Neural progenitor cell (in vitro differentiated cells): Measurements from ENCODE around the gene CEP57L1. TPM values are rescaled to one million over a fixed set of nuclear protein-coding genes. Genes with fewer than 3 reads are reported as not detected.

Source experiments
- DNase-seq: peaks from one replicate; pipeline ENCODE4 v3.0.0-alpha.2; 2016; ENCODE audit warnings: low spot score
- H2AFZ ChIP-seq: fragments of 200-600 bp; sonication (generic); replicated peaks from 2 replicates; pipeline ENCODE4 v1.6.1; 2016; ENCODE audit warnings: antibody characterized with exemption
- H3F3A ChIP-seq: fragments of 200-600 bp; sonication (generic); 2 replicates; pipeline ENCODE4 v1.6.1; 2016; ENCODE audit warnings: antibody characterized with exemption, low read depth
- H3K27ac ChIP-seq: fragments of 200-600 bp; sonication (generic); 2 replicates; pipeline ENCODE4 v1.5.1; 2016; ENCODE audit warnings: mild to moderate bottlenecking
- H3K27me3 ChIP-seq: fragments of 200-600 bp; sonication (generic); 2 replicates; pipeline ENCODE4 v1.6.1; 2016; ENCODE audit warnings: mild to moderate bottlenecking, moderate library complexity
- H3K36me3 ChIP-seq: fragments of 200-600 bp; sonication (generic); 2 replicates; pipeline ENCODE4 v1.5.1; 2016
- H3K4me1 ChIP-seq: fragments of 200-600 bp; sonication (generic); 2 replicates; pipeline ENCODE4 v1.6.1; 2016; ENCODE audit warnings: mixed run types
- H3K4me2 ChIP-seq: fragments of 200-600 bp; sonication (generic); 2 replicates; pipeline ENCODE4 v1.6.1; 2016
- H3K4me3 ChIP-seq: fragments of 200-600 bp; sonication (generic); 2 replicates; pipeline ENCODE4 v1.5.1; 2016
- H3K79me2 ChIP-seq: fragments of 200-600 bp; sonication (generic); 2 replicates; pipeline ENCODE4 v1.6.1; 2016; ENCODE audit warnings: low read depth
- H3K9ac ChIP-seq: fragments of 200-600 bp; sonication (generic); 2 replicates; pipeline ENCODE4 v1.6.1; 2016
- H3K9me3 ChIP-seq: fragments of 200-600 bp; sonication (generic); 2 replicates; pipeline ENCODE4 v1.5.1; 2016; ENCODE audit warnings: low read depth
- H4K20me1 ChIP-seq: fragments of 200-600 bp; sonication (generic); 2 replicates; pipeline ENCODE4 v1.6.1; 2016; ENCODE audit warnings: low read depth
- H3K27ac Mint-ChIP-seq: 3 replicates; pipeline ENCODE4 v1.8.0; 2021; ENCODE audit warnings: mixed read lengths
- H3K27me3 Mint-ChIP-seq: 2 replicates; pipeline ENCODE4 v1.8.0; 2022; ENCODE audit warnings: low read depth, mild to moderate bottlenecking, inconsistent platforms, moderate library complexity, mixed read lengths; ENCODE audit not compliant: insufficient read depth
- H3K36me3 Mint-ChIP-seq: 3 replicates; pipeline ENCODE4 v1.8.0; 2021; ENCODE audit warnings: mixed read lengths
- H3K4me1 Mint-ChIP-seq: 3 replicates; pipeline ENCODE4 v1.8.0; 2021; ENCODE audit warnings: mixed read lengths
- H3K4me3 Mint-ChIP-seq: 3 replicates; pipeline ENCODE4 v1.8.0; 2021; ENCODE audit warnings: mild to moderate bottlenecking, moderate library complexity, mixed read lengths
- H3K9me3 Mint-ChIP-seq: 3 replicates; pipeline ENCODE4 v1.8.0; 2020; ENCODE audit warnings: mixed read lengths
- EZH2 ChIP-seq: fragments of 200-600 bp; sonication (generic); IDR thresholded peaks from 2 replicates; pipeline ENCODE4 v1.6.1; 2017; ENCODE audit warnings: antibody characterized with exemption, mild to moderate bottlenecking, moderate library complexity
- EZH2phosphoT487 ChIP-seq: fragments of 200-600 bp; sonication (generic); IDR thresholded peaks from 2 replicates; pipeline ENCODE4 v1.6.1; 2017; ENCODE audit warnings: antibody characterized with exemption
- total RNA-seq: library from RNA; depleted of rRNA; stranded (reverse); fragments of >200 nt; gene quantifications from 2 replicates; pipeline ENCODE4 v1.2.3, GENCODE V29; 2015; ENCODE audit warnings: low replicate concordance
- TF ChIP-seq, protein P1 (sequence below): fragments of 200-600 bp; sonication (generic); IDR thresholded peaks from 2 replicates; pipeline ENCODE4 v1.5.1; 2017; ENCODE audit warnings: antibody characterized with exemption, mild to moderate bottlenecking

Gene CEP57L1
- total RNA-seq, 1 donor from 2014 or later, result 68.0 TPM

DNA sequence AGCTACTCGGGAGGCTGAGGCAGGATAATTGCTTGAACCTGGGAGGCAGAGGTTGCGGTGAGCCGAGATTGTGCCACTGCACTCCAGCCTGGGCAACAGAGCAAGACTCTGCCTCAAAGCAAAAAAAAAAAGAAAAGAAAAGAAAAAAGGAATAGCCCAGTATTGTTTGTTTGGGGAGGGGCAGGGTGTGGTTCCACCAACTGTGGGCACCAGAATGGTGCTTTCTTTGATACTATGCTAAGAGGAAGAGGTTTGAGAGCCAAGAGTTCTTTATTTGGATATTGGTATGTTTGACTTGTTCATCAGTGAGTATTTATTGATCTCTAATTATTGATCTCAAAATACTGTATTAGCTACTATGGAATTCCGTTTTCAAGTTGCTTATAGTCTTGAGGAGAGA is 72.3 kb downstream of the CEP57L1 start:
- DNase-seq, result no peak
- Histone ChIP-seq H4K20me1 (no peaks in the 10 kb centered on the region), H3K9ac (no peak overlapping the region), H2AFZ (no peak overlapping the region), H3K4me1 (peaks cover 8% of the 10 kb centered on the region), H3K4me3 (no peak overlapping the region), H3K9me3 (no peaks in the 10 kb centered on the region), H3K79me2 (no peaks in the 10 kb centered on the region), H3K27ac (no peak overlapping the region), H3K36me3 (no peaks in the 10 kb centered on the region), H3K27me3 (no peaks in the 10 kb centered on the region), H3K4me2 (no peak overlapping the region), H3F3A (no peaks in the 10 kb centered on the region)
- Mint-ChIP-seq H3K36me3 (no peaks in the 10 kb centered on the region), H3K4me1 (peaks cover 8% of the 10 kb centered on the region), H3K4me3 (no peak overlapping the region), H3K27ac (no peak overlapping the region), H3K9me3 (no peaks in the 10 kb centered on the region), H3K27me3 (no peaks in the 10 kb centered on the region)
- TF ChIP-seq EZH2phosphoT487 (no peak), EZH2 (no peak)
- TF ChIP-seq, protein P1, sequence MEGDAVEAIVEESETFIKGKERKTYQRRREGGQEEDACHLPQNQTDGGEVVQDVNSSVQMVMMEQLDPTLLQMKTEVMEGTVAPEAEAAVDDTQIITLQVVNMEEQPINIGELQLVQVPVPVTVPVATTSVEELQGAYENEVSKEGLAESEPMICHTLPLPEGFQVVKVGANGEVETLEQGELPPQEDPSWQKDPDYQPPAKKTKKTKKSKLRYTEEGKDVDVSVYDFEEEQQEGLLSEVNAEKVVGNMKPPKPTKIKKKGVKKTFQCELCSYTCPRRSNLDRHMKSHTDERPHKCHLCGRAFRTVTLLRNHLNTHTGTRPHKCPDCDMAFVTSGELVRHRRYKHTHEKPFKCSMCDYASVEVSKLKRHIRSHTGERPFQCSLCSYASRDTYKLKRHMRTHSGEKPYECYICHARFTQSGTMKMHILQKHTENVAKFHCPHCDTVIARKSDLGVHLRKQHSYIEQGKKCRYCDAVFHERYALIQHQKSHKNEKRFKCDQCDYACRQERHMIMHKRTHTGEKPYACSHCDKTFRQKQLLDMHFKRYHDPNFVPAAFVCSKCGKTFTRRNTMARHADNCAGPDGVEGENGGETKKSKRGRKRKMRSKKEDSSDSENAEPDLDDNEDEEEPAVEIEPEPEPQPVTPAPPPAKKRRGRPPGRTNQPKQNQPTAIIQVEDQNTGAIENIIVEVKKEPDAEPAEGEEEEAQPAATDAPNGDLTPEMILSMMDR, result no peak

DNA sequence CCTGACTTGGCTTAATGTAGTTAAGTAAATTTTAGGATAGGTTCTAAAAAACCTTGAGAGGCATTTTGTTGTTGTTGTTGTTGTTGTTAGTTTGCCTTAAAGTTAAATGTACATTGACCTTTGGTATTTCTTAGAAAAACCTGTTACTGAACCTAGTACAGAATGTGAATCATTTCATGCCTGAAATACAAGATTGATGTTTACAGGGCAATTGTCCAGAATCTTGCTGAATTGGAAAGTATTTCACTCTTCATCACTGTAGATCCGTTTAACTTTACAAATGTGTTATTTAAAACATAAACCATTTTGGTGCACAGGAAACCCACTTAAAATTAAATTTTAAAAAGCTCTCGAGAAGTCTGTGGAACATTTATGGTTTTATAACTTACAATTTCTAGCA is 75.0 kb downstream of the CEP57L1 start:
- Histone ChIP-seq H4K20me1 (no peaks in the 10 kb centered on the region), H3K36me3 (no peaks in the 10 kb centered on the region), H3K4me3 (no peak overlapping the region), H3K27ac (no peak overlapping the region), H3K79me2 (no peaks in the 10 kb centered on the region), H3K9ac (no peak overlapping the region), H3F3A (no peaks in the 10 kb centered on the region), H2AFZ (no peak overlapping the region), H3K9me3 (no peaks in the 10 kb centered on the region), H3K4me2 (no peak overlapping the region), H3K4me1 (peaks cover 5% of the 10 kb centered on the region), H3K27me3 (no peaks in the 10 kb centered on the region)
- Mint-ChIP-seq H3K4me3 (no peak overlapping the region), H3K4me1 (peaks cover 8% of the 10 kb centered on the region), H3K36me3 (peaks cover 1% of the 10 kb centered on the region), H3K9me3 (no peaks in the 10 kb centered on the region), H3K27me3 (no peaks in the 10 kb centered on the region), H3K27ac (no peak overlapping the region)
- DNase-seq, result no peak
- no peak for TF ChIP-seq EZH2
- no peak for TF ChIP-seq EZH2phosphoT487
- TF ChIP-seq, protein P1, result no peak

DNA sequence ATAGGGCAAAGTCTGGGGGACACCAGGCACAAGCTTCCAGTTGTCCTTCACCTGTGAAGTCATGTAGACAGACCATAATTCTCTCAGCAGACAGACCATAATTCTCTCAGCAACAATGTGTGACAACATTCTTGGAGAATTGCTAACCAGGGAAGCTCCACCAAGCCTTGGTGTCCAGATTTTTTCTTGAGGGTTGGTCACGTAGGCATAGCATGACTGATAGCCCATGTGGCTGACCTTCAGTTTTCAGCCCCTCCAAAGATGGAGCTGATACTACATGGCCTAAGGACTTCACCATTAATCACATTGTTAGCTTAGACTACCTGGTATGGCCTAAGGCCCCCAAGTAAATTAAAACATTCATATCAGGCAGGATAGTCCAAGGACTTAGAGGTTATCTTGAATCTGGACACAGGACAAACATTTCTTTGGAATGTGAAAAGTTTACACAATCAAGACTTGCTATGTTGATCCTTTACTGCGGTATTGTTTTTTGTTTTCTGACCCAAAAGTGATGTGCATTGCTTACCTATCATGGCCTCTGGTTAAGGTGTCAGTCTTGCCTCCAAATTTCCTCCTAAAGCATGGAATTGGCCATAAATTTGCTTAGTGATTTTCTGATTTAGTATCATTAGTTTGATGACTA is 76.9 kb downstream of the CEP57L1 start:
- no peak overlapping the region for H3K27ac Mint-ChIP-seq
- H3K36me3 Mint-ChIP-seq, result peaks cover 1% of the 10 kb centered on the region
- DNase-seq, result no peak
- Histone ChIP-seq H3K27me3 (no peaks in the 10 kb centered on the region), H3K9ac (no peak overlapping the region), H3F3A (no peaks in the 10 kb centered on the region), H3K4me2 (no peak overlapping the region), H4K20me1 (no peaks in the 10 kb centered on the region), H3K79me2 (no peaks in the 10 kb centered on the region), H3K9me3 (no peaks in the 10 kb centered on the region), H3K4me3 (no peak overlapping the region), H3K27ac (no peak overlapping the region), H3K36me3 (no peaks in the 10 kb centered on the region), H2AFZ (no peak overlapping the region), H3K4me1 (no peaks in the 10 kb centered on the region)
- H3K9me3 Mint-ChIP-seq, result no peaks in the 10 kb centered on the region
- no peak overlapping the region for H3K4me3 Mint-ChIP-seq
- H3K4me1 Mint-ChIP-seq, result no peaks in the 10 kb centered on the region
- TF ChIP-seq EZH2, result no peak
- TF ChIP-seq, protein P1, result no peak
- TF ChIP-seq EZH2phosphoT487, result no peak
- peaks cover 5% of the 10 kb centered on the region for H3K27me3 Mint-ChIP-seq
